Stimulated activated CD8-positive, alpha-beta memory T cell treated with anti-CD3 and anti-CD28 coated beads, Interleukin-2, amount 100 ng/mL, for 1 hour (primary cell): ENCODE results near the gene CD27.
"Not testable (repeated sequence)": the region's sequence is repeated elsewhere in the genome, so short reads cannot be mapped to it uniquely, and the experiment has no call there.

Experiments used
- DNase-seq, 2 donors: peaks; one replicate each; pipeline ENCODE4 v3.0.0-alpha.2; 2020; ENCODE audit warnings: low read depth in 2 of 2

CD27 gene

GRCh38 chr12:6488240-6488639 lies 43.5 kb downstream of the CD27 start:
- no peak for DNase-seq

- no peak for DNase-seq
These were observed 44.7 kb downstream of the CD27 start for GRCh38 chr12:6489449-6489848.

GRCh38 chr12:6490673-6491072 lies 45.9 kb downstream of the CD27 start:
- DNase-seq = not testable (repeated sequence)

- peak; percentile 88 to 94 for DNase-seq
These were observed 48.2 kb downstream of the CD27 start, which contains the start of gene MRPL51 for GRCh38 chr12:6492838-6493496. MRPL51 (minus strand) TSS chr12:6493262; CDS start chr12:6493136, 126 bp downstream.

GRCh38 chr12:6493497-6494257 lies 48.9 kb downstream of the CD27 start, which contains the start of gene NCAPD2:
NCAPD2 (plus strand) TSS chr12:6494102; CDS start chr12:6495099, 997 bp downstream.
- DNase-seq = peak; percentile 89

GRCh38 chr12:6494258-6494743 lies 49.5 kb downstream of the CD27 start:
- no peak for DNase-seq

GRCh38 chr12:6494968-6495367 lies 50.2 kb downstream of the CD27 start:
- DNase-seq = no peak

GRCh38 chr12:6497291-6497690 lies 52.5 kb downstream of the CD27 start:
- not testable (repeated sequence) for DNase-seq

- DNase-seq = no peak
These were observed 55.7 kb downstream of the CD27 start for GRCh38 chr12:6500466-6500865.
